Measurements from ENCODE around the gene SMARCC1.
"Not testable (repeated sequence)": the region's sequence is repeated elsewhere in the genome, so short reads cannot be mapped to it uniquely, and the experiment has no call there.

Gene SMARCC1

DNA sequence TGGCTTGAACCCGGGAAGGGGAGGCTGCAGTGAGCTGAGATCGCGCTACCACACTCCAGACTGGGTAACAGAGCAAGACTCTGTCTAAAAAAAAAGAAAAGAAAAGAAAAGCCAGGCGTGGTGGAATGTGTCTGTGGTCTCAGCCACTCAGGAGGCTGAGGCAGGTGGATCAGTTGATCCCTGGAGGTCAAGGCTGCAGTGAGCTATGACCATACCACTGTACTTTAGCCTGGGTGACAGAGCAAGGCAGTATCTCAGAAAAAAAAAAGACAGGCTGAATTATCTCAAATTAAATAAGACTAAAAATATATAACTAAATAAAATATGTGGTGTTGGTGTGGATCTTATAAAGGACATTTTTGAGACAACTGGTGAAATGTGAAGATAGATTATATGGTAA is 20.6 kb downstream of the SMARCC1 start:
- Histone ChIP-seq H3K4me3 (ENCODE audit: low read depth in 1 of 2, low read length in 2 of 2) (no peak overlapping the region), H3K4me1 (ENCODE audit: insufficient read depth, low read length) (peaks cover under 1% of the 10 kb centered on the region), H3K27me3 (ENCODE audit: control insufficient read depth in 1 of 2, insufficient read depth in 2 of 2, low read length in 2 of 2) (no peaks in the 10 kb centered on the region), H3K9ac (ENCODE audit: low read length) (no peak overlapping the region), H3K27ac (ENCODE audit: low read depth, low read length) (no peak overlapping the region), H3K36me3 (ENCODE audit: insufficient read depth, low read length) (peaks cover 4% of the 10 kb centered on the region), H3K9me3 (ENCODE audit: low read length) (no peaks in the 10 kb centered on the region)

DNA sequence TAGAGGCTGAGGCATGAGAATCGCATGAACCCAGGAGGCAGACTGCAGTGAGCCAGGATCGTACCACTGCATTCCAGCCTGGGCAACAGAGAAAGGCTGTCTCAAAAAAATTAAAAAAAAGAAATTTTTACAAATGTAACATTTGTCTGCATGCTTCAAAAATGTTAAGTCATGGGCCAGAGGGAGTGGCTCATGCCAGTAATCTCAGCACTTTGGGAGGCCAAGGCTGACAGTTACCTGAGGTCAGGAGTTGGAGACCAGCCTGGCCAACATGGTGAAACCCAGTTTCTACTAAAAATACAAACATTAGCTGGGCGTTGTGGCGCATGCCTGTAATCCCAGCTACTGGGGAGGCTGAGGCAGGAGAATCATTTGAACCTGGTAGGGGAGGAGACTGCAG is 21.5 kb downstream of the SMARCC1 start:
- not testable (repeated sequence) for H3K4me3 ChIP-seq (ENCODE audit: low read depth in 1 of 2, low read length in 2 of 2); H3K9me3 ChIP-seq (ENCODE audit: low read length); H3K36me3 ChIP-seq (ENCODE audit: insufficient read depth, low read length); H3K4me1 ChIP-seq (ENCODE audit: insufficient read depth, low read length); H3K27me3 ChIP-seq (ENCODE audit: control insufficient read depth in 1 of 2, insufficient read depth in 2 of 2, low read length in 2 of 2); H3K9ac ChIP-seq (ENCODE audit: low read length); H3K27ac ChIP-seq (ENCODE audit: low read depth, low read length)

DNA sequence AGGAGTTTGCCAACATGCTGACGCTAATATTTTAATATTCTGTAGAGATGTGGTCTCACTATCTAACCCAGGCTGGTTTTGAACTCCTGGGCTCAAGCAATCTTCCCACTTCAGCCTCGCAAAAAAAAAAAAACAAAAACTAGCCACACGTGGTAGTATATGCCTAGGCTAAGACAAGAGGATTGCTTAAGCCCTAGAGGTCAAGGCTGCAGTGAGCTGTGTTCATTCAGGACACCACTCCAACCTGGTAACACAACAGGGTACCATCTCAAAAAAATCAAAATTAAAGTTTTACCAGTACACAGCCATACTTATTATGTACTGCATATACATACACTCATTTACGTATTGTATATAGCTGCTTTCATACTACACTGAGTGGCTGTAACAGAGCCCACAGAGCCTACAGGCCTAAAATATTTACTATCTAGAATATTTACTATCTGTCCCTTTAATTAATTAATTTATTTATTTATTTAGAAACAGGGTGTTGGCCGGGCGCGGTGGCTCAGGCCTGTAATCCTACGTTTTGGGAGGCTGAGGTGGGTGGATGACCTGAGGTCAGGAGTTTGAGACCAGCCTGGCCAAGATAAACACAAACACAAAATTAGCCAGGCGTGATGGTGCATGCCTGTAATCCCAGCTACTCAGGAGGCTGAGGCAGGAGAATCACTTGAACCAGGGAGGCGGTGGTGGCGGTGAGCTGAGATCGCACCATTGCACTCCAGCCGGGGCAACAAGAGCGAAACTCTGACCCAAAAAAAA is 23.2 kb downstream of the SMARCC1 start:
- Histone ChIP-seq H3K27ac (ENCODE audit: low read depth, low read length) (no peak overlapping the region), H3K36me3 (ENCODE audit: insufficient read depth, low read length) (no peaks in the 10 kb centered on the region)

DNA sequence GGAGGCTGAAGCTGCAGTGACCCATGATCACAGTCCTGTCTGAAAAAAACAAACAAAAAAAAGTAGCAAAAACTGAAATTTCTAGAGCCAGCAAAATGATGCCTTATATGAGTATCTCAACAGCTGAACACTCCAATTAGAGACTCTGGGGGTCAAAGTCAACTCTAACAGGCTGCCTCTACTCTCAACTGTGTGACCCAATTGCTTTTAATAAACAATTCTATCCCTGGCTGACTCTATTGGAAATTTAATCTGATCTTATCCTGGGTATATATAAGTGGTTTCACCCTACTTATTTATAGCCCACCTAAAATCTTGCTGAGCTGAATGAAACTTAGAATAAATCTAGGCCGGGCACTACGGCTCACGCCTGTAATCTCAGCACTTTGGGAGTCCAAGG is 29.0 kb downstream of the SMARCC1 start:
- H3K9me3 ChIP-seq (ENCODE audit: low read length), result no peaks in the 10 kb centered on the region
- H3K27ac ChIP-seq (ENCODE audit: low read depth, low read length), result no peak overlapping the region
- H3K36me3 ChIP-seq (ENCODE audit: insufficient read depth, low read length), result no peaks in the 10 kb centered on the region

More for the DNA sequence above, 23.2 kb downstream of the SMARCC1 start:
- H3K9ac ChIP-seq (ENCODE audit: low read length), result no peak overlapping the region
- no peaks in the 10 kb centered on the region for H3K9me3 ChIP-seq (ENCODE audit: low read length)
- H3K4me3 ChIP-seq (ENCODE audit: low read depth in 1 of 2, low read length in 2 of 2), result no peak overlapping the region
- no peaks in the 10 kb centered on the region for H3K27me3 ChIP-seq (ENCODE audit: control insufficient read depth in 1 of 2, insufficient read depth in 2 of 2, low read length in 2 of 2)
- no peaks in the 10 kb centered on the region for H3K4me1 ChIP-seq (ENCODE audit: insufficient read depth, low read length)

DNA sequence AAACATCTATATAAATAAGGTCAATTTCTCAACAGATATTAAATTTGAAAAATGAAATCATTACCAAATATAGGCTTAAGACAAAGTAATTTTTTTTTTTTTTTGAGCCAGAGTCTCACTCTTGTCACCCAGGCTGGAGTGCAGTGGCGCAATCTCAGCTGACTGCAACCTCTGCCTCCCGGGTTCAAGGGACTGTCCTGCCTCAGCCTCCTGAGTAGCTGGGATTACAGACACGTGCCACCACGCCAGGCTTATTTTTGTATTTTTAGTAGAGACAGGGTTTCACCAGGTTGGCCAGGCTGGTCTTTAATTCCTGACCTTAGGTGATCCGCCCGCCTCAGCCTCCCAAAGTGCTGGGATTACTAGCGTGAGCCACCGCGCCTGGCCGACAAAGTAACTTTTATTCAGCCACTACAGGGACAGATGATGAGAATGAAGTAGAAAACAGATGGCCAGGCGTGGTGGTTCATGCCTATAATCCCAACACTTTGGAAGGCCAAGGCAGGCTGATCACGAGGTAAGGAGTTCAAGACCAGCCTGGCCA is 30.8 kb downstream of the SMARCC1 start:
- not testable (repeated sequence) for H3K4me1 ChIP-seq (ENCODE audit: insufficient read depth, low read length); H3K27me3 ChIP-seq (ENCODE audit: control insufficient read depth in 1 of 2, insufficient read depth in 2 of 2, low read length in 2 of 2); H3K27ac ChIP-seq (ENCODE audit: low read depth, low read length); H3K9ac ChIP-seq (ENCODE audit: low read length); H3K4me3 ChIP-seq (ENCODE audit: low read depth in 1 of 2, low read length in 2 of 2); H3K9me3 ChIP-seq (ENCODE audit: low read length); H3K36me3 ChIP-seq (ENCODE audit: insufficient read depth, low read length)

More for the DNA sequence above, 29.0 kb downstream of the SMARCC1 start:
- Histone ChIP-seq H3K9ac (ENCODE audit: low read length) (no peak overlapping the region), H3K27me3 (ENCODE audit: control insufficient read depth in 1 of 2, insufficient read depth in 2 of 2, low read length in 2 of 2) (no peaks in the 10 kb centered on the region), H3K4me3 (ENCODE audit: low read depth in 1 of 2, low read length in 2 of 2) (no peak overlapping the region), H3K4me1 (ENCODE audit: insufficient read depth, low read length) (no peaks in the 10 kb centered on the region)

DNA sequence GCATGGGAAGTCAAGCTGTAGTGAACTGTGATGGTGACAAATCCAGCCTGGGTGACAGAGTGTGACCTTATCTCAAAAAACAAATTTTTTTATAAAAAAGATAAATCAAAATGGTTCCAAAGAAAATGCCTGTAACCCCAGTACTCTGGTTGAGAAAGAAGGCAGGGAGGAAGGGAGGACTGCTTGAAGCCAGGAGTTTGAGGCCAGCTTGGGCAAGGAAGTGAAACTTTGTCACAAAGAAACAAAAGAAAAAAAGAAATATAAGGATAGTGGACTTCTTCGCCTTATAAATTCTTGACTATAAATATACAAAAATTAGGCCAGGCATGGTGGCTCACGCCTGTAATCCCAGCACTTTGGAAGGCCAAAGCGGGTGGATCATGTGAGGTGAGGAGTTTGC is 34.1 kb downstream of the SMARCC1 start:
- H3K9me3 ChIP-seq (ENCODE audit: low read length), result no peaks in the 10 kb centered on the region
- H3K9ac ChIP-seq (ENCODE audit: low read length), result no peak overlapping the region
- H3K36me3 ChIP-seq (ENCODE audit: insufficient read depth, low read length), result peaks cover 4% of the 10 kb centered on the region

DNA sequence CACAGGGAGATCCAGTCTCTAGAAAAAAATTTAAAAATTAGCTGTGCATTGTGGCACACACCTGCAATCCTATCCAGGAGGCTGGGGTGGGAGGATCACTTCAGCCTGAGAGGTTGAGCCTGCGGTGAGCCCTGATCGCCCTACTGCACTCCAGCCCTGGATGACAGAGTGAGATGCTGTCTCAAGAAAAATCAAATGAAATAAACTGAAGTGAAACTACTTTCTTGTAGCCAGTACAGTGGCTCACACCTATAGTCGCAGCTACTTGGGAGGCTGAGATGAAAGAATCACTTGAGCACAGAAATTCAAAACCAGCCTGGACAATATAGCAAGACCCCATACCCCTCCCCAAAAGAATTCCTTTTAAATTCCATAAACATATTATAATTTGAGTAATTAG is 35.4 kb downstream of the SMARCC1 start:
- Histone ChIP-seq H3K36me3 (ENCODE audit: insufficient read depth, low read length) (peaks cover 4% of the 10 kb centered on the region), H3K27ac (ENCODE audit: low read depth, low read length) (no peak overlapping the region)

More for the DNA sequence above, 34.1 kb downstream of the SMARCC1 start:
- no peaks in the 10 kb centered on the region for H3K27me3 ChIP-seq (ENCODE audit: control insufficient read depth in 1 of 2, insufficient read depth in 2 of 2, low read length in 2 of 2)
- no peaks in the 10 kb centered on the region for H3K4me1 ChIP-seq (ENCODE audit: insufficient read depth, low read length)
- H3K4me3 ChIP-seq (ENCODE audit: low read depth in 1 of 2, low read length in 2 of 2), result no peak overlapping the region
- no peak overlapping the region for H3K27ac ChIP-seq (ENCODE audit: low read depth, low read length)

DNA sequence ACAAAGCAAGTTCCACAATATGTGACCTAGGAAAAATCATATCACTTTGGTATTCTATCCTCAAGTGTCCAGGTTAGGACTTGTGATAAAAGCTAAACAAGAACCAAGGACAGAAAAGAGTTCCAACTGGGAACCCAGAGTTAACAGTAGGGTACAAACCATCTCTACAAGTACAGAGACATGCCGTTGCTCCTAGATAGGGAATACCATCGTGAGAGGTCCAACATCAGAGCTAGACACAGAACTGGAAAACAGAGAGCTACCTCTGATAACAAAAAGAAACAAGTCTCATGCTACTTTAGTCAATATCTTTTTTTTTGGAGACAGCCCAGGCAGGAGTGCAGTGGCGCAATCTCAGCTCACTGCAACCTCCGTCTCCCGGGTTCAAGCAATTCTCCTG is 37.8 kb downstream of the SMARCC1 start:
- Histone ChIP-seq H3K27ac (ENCODE audit: low read depth, low read length) (no peak overlapping the region), H3K9me3 (ENCODE audit: low read length) (no peaks in the 10 kb centered on the region), H3K36me3 (ENCODE audit: insufficient read depth, low read length) (peaks cover 4% of the 10 kb centered on the region), H3K4me1 (ENCODE audit: insufficient read depth, low read length) (no peaks in the 10 kb centered on the region), H3K4me3 (ENCODE audit: low read depth in 1 of 2, low read length in 2 of 2) (no peak overlapping the region), H3K9ac (ENCODE audit: low read length) (no peak overlapping the region), H3K27me3 (ENCODE audit: control insufficient read depth in 1 of 2, insufficient read depth in 2 of 2, low read length in 2 of 2) (no peaks in the 10 kb centered on the region)

More for the DNA sequence above, 35.4 kb downstream of the SMARCC1 start:
- Histone ChIP-seq H3K4me3 (ENCODE audit: low read depth in 1 of 2, low read length in 2 of 2) (no peak overlapping the region), H3K9ac (ENCODE audit: low read length) (no peak overlapping the region), H3K27me3 (ENCODE audit: control insufficient read depth in 1 of 2, insufficient read depth in 2 of 2, low read length in 2 of 2) (no peaks in the 10 kb centered on the region), H3K4me1 (ENCODE audit: insufficient read depth, low read length) (no peaks in the 10 kb centered on the region), H3K9me3 (ENCODE audit: low read length) (no peaks in the 10 kb centered on the region)

DNA sequence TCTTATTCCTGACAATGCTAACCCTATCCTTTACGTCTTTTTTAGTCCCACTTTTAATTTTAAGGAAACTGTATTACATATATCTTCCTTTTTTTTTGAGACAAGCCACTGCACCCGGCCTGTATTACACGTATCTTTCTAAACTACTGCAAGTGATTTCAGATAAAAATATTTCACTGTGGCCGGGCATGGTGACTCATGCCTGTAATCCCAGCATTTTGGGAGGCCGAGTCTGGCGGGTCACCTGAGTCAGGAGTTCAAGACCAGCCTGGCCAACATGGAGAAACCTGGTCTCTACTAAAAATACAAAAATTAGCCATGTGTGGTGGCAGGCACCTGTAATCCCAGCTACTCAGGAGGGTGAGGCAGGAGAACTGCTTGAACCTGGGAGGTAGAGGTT is 38.3 kb downstream of the SMARCC1 start:
- H3K27ac ChIP-seq (ENCODE audit: low read depth, low read length); H3K36me3 ChIP-seq (ENCODE audit: insufficient read depth, low read length); H3K27me3 ChIP-seq (ENCODE audit: control insufficient read depth in 1 of 2, insufficient read depth in 2 of 2, low read length in 2 of 2); H3K4me3 ChIP-seq (ENCODE audit: low read depth in 1 of 2, low read length in 2 of 2); H3K9ac ChIP-seq (ENCODE audit: low read length); H3K9me3 ChIP-seq (ENCODE audit: low read length); H3K4me1 ChIP-seq (ENCODE audit: insufficient read depth, low read length): not testable (repeated sequence)

DNA sequence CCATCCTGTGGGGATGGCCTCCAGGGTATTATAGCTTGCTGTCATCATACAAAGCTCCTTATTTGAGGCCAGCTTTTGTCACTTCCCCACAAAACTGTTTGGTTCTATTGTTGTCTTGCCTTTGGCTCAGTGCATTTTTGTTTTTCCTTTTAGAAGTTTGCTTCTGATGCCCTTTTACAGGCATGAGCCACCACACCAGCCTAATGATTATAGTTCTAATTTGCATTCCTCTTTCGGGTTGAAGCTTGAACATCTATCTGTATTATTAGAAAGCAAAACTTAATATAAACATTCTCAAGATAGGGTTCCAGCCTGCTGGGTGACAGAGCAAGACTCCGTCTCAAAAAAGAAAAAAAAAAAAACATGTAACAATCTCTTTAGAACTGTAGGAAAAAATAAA is 39.8 kb downstream of the SMARCC1 start:
- no peak overlapping the region for H3K27ac ChIP-seq (ENCODE audit: low read depth, low read length)
- H3K4me3 ChIP-seq (ENCODE audit: low read depth in 1 of 2, low read length in 2 of 2), result no peak overlapping the region
- no peak overlapping the region for H3K9ac ChIP-seq (ENCODE audit: low read length)
- no peaks in the 10 kb centered on the region for H3K27me3 ChIP-seq (ENCODE audit: control insufficient read depth in 1 of 2, insufficient read depth in 2 of 2, low read length in 2 of 2)
- H3K4me1 ChIP-seq (ENCODE audit: insufficient read depth, low read length), result no peaks in the 10 kb centered on the region
- H3K9me3 ChIP-seq (ENCODE audit: low read length), result no peaks in the 10 kb centered on the region
- peaks cover 6% of the 10 kb centered on the region for H3K36me3 ChIP-seq (ENCODE audit: insufficient read depth, low read length)

DNA sequence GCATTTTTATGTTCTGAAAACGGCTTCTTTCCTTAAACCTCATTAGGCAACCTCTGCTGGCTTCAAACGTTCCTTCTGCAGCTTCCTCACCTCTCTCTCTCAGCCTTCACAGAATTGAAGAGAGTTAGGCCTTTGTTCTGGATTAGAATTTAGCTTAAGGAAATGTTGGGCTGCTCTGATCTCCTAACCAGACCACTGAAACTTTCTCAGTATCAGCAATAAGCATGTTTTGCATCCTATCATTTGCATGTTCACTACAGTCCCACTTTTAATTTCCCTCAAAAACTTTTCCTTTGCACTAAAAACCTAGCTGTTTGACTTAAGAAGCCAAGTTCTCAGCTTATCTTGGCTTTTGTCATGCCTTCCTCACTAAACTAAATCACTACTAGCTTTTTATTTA is 49.5 kb downstream of the SMARCC1 start:
- no peaks in the 10 kb centered on the region for H3K27me3 ChIP-seq (ENCODE audit: control insufficient read depth in 1 of 2, insufficient read depth in 2 of 2, low read length in 2 of 2)
- no peaks in the 10 kb centered on the region for H3K9me3 ChIP-seq (ENCODE audit: low read length)
- peaks cover 25% of the 10 kb centered on the region for H3K36me3 ChIP-seq (ENCODE audit: insufficient read depth, low read length)
- H3K9ac ChIP-seq (ENCODE audit: low read length), result no peak overlapping the region
- no peaks in the 10 kb centered on the region for H3K4me1 ChIP-seq (ENCODE audit: insufficient read depth, low read length)
- H3K27ac ChIP-seq (ENCODE audit: low read depth, low read length), result no peak overlapping the region
- H3K4me3 ChIP-seq (ENCODE audit: low read depth in 1 of 2, low read length in 2 of 2), result no peak overlapping the region

DNA sequence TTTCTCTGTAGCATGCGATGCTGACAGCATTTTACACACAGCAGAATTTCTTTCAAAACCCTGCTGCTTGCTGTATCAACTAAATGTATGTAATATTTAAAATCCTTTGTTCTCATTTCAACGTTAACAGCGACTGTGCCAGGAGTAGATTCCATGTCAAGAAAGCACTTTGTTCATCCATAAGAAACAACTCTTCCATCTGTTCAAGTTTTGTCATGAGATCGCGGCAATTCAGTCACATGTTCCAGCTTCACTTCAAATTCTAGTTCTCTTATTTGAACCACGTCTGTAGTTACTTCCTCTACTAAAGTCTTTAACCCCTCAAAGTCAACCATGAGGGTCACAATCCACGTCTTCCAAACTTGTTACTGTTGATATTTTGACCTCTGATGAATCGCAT is 50.6 kb downstream of the SMARCC1 start:
- H3K9me3 ChIP-seq (ENCODE audit: low read length), result no peaks in the 10 kb centered on the region
- H3K4me3 ChIP-seq (ENCODE audit: low read depth in 1 of 2, low read length in 2 of 2), result no peak overlapping the region
- no peaks in the 10 kb centered on the region for H3K4me1 ChIP-seq (ENCODE audit: insufficient read depth, low read length)
- no peaks in the 10 kb centered on the region for H3K27me3 ChIP-seq (ENCODE audit: control insufficient read depth in 1 of 2, insufficient read depth in 2 of 2, low read length in 2 of 2)
- H3K27ac ChIP-seq (ENCODE audit: low read depth, low read length), result no peak overlapping the region
- no peak overlapping the region for H3K9ac ChIP-seq (ENCODE audit: low read length)
- H3K36me3 ChIP-seq (ENCODE audit: insufficient read depth, low read length), result peaks cover 28% of the 10 kb centered on the region

Data from muscle layer of colon (tissue), 2 donors.